Activated T-helper 1 cell treated with anti-CD3 and anti-CD28 coated beads, Interleukin-12 subunit alpha, Interleukin-12 subunit beta, Interleukin-2, Interleukin-4 antibody, amounts not matched to agents 30 ng/mL and 10 ng/mL and 1 ng/mL, durations not matched to agents 14 hours and 24 hours and 36 hours (primary cell): Measurements from ENCODE around the gene FLNA. TPM values are rescaled to one million over a fixed set of nuclear protein-coding genes. Genes with fewer than 3 reads are reported as not detected.

ENCODE experiments used
- DNase-seq: peaks from one replicate; pipeline ENCODE4 v3.0.0; 2021; ENCODE audit warnings: low spot score
- H3K27ac Mint-ChIP-seq: one replicate; pipeline ENCODE4 v1.8.0; 2021; ENCODE audit warnings: mild to moderate bottlenecking, mixed read lengths
- H3K27me3 Mint-ChIP-seq: one replicate; pipeline ENCODE4 v1.8.0; 2022; ENCODE audit warnings: mild to moderate bottlenecking, moderate library complexity, mixed read lengths; ENCODE audit not compliant: insufficient read depth
- H3K36me3 Mint-ChIP-seq: one replicate; pipeline ENCODE4 v1.8.0; 2021; ENCODE audit warnings: low read depth, mixed read lengths
- H3K4me1 Mint-ChIP-seq: one replicate; pipeline ENCODE4 v1.8.0; 2021; ENCODE audit warnings: low read depth, mixed read lengths
- H3K4me3 Mint-ChIP-seq: one replicate; pipeline ENCODE4 v1.8.0; 2021; ENCODE audit warnings: mild to moderate bottlenecking, moderate library complexity, mixed read lengths
- H3K9me3 Mint-ChIP-seq: one replicate; pipeline ENCODE4 v1.8.0; 2021; ENCODE audit warnings: mixed read lengths
- intact Hi-C: fragments of 100-400 bp; cut with micrococcal nuclease; formaldehyde crosslinking; loops from one replicate; pipeline ENCODE4 v1.15.1; 2024
- total RNA-seq: library from RNA; stranded (reverse); gene quantifications from 2 replicates; pipeline ENCODE4 v1.2.3, GENCODE V29; 2022

The FLNA gene
- total RNA-seq, 1 donor from 2014 or later, result 873 TPM

DNA sequence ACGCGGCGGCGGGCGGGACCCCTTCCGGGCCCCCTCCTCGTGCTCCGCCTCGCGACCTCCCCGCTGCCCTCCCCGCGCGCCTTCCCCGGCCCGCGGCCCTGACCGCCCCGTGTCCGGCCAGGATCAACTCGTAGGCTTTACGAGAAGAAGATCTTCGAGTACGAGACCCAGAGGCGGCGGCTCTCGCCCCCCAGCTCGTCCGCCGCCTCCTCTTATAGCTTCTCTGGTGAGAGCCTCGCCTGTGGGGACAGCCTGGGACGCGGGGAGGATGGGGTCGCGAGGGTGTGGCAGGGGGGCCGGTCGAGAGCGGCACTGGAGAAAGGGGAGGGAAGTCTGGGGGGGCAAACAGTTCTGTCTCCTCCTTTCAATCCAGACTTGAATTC is 5.1 kb upstream of the FLNA start:
- intact Hi-C loops, result loop anchor here (1.0 kb wide), 1 partner anchor 407 kb away; the partner anchor contains the start of gene TMEM187
- Mint-ChIP-seq H3K27me3 (no peaks in the 10 kb centered on the region), H3K9me3 (no peaks in the 10 kb centered on the region), H3K4me3 (peak overlapping the region; percentile 89), H3K36me3 (peaks cover 10% of the 10 kb centered on the region), H3K27ac (peak overlapping the region; percentile 78), H3K4me1 (peaks cover 4% of the 10 kb centered on the region)
- no peak for DNase-seq

DNA sequence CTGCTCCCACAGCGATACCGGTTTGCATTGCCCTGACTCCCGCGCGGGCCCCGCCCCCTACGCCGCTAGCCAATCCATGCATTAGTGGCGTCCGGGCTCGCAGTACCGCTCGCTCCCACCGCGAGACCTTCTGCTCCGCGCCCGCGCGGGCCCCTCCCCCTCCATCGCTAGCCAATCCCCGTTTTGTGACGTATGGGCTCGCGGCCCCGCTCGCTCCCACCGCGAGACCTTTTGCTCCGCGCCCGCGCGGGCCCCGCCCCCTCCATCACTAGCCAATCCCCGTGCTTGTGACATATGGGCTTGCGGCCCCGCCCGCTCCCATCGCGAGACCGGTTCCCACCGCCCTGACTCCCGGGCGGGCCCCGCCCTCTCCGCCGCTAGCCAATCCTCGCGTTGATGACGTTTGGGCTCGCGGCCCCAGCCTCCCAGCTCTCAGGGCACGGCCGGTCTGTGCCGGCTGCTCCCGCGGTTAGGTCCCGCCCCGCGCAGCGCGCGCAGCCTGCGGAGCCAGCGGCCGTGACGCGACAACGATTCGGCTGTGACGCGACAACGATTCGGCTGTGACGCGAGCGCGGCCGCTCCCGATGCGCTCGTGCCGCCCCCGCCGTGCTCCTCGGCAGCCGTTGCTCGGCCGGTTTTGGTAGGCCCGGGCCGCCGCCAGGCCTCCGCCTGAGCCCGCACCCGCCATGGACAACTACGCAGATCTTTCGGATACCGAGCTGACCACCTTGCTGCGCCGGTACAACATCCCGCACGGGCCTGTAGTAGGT is 4.5 kb upstream of the FLNA start, which contains the start of gene EMD:
Gene EMD (plus strand): TSS at position 497 of the 770 bp plus-strand sequence. CDS start 190 bp downstream, at position 687.
- H3K4me1 Mint-ChIP-seq, result peaks cover 4% of the 10 kb centered on the region
- peaks cover 10% of the 10 kb centered on the region for H3K36me3 Mint-ChIP-seq
- H3K9me3 Mint-ChIP-seq, result no peaks in the 10 kb centered on the region
- H3K27ac Mint-ChIP-seq, result peak within 1 kb of the TSS; percentile 81
- intact Hi-C loops, result loop anchor here (1.0 kb wide), 3 partner anchors 10 to 407 kb away; partner anchors contain the start of genes FAM3A and TMEM187
- peak within 1 kb of the TSS; percentile 89 for H3K4me3 Mint-ChIP-seq
- peak; percentile 94 for DNase-seq
- no peaks in the 10 kb centered on the region for H3K27me3 Mint-ChIP-seq

DNA sequence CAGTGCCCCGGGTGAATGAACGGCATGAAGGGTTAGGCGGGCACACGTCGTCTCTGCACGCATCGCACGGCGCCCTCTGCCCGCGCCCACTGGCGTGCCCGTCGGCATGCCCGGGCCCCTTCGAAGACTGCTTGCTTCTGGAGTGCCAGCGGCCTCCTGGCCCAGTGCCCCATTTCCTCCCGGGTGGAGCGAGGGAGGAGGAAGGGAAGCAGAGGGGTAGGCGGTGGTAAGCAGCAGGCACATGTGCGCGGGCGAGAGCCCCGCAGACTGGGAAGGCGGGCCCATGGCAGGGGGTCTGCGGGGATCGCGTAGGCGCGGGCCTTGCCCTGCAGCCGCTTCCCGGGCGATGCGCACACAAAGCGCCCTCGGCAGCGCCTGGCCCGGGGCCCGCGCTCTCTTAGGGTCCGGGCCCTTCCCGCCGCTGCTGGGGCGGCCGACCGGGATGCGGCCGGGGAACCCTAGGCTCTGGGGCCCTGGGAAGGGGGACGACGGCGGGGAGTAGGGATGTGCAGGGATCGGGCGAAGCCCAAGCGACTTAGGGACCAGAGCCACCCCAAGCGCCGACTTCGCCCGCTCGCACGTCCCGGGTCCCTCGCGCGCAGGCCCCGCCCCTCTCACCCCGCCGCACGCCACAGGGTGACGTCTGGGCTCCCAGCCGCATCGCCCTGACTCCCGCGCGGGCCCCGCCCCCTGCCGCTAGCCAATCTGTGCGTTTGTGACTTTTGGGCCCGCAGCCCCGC is 3.8 kb upstream of the FLNA start:
- H3K9me3 Mint-ChIP-seq, result no peaks in the 10 kb centered on the region
- intact Hi-C loops, result loop anchor here (1.0 kb wide), 2 partner anchors 9 to 138 kb away; partner anchors contain the start of gene FAM3A

DNA sequence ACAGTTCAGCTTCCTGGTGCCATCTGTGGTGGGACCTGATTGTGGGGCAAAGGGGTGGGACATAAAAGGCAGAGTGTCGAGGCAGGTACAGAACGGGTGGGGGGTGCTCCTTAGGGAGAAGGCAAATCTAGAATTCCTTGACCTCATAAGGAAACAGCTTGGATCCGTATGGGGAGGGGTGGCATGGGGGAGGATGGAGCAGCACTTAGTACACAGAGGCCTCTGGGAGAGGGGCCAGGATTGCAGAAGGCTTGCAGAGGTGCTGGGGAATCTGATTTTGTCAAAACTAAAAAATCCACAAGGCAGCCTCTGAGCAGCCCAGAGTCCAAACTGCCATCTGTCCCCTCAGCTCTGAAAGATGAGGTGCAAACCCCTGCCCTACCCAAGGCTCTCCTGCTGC is 2.3 kb upstream of the FLNA start:
- Mint-ChIP-seq H3K36me3 (peaks cover 10% of the 10 kb centered on the region), H3K9me3 (no peaks in the 10 kb centered on the region), H3K27me3 (no peaks in the 10 kb centered on the region), H3K4me1 (peaks cover 9% of the 10 kb centered on the region), H3K27ac (peak overlapping the region; percentile 70), H3K4me3 (peak overlapping the region; percentile 45)
- DNase-seq, result no peak
- intact Hi-C loops, result no loop called here

More for the DNA sequence above, 3.8 kb upstream of the FLNA start:
- peaks cover 8% of the 10 kb centered on the region for H3K4me1 Mint-ChIP-seq
- peak overlapping the region; percentile 81 for H3K27ac Mint-ChIP-seq
- no peak for DNase-seq
- no peaks in the 10 kb centered on the region for H3K27me3 Mint-ChIP-seq
- peak overlapping the region; percentile 79 for H3K4me3 Mint-ChIP-seq
- H3K36me3 Mint-ChIP-seq, result peaks cover 10% of the 10 kb centered on the region

DNA sequence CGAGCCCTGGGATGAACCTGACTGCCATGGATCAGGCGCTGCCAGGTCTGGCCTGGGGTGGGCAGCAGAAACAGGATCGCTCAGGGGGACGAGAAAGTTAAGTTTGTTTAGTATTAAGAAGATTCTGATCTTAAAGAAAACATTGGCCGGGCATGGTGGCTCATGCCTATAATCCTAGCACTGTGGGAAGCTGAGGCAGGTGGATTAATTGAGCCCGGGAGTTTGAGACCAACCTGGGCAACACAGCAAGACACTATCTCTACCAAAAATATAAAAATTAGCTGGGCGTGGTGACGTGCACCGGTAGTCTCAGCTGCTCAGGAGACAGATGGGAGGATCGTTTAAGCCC is 696 bp upstream of the FLNA start:
- Mint-ChIP-seq H3K9me3 (no peaks in the 10 kb centered on the region), H3K36me3 (peaks cover 4% of the 10 kb centered on the region), H3K4me3 (peak overlapping the region; percentile 39), H3K27me3 (no peaks in the 10 kb centered on the region), H3K4me1 (peaks cover 9% of the 10 kb centered on the region), H3K27ac (no peak overlapping the region)
- intact Hi-C loops, result no loop called here
- no peak for DNase-seq

DNA sequence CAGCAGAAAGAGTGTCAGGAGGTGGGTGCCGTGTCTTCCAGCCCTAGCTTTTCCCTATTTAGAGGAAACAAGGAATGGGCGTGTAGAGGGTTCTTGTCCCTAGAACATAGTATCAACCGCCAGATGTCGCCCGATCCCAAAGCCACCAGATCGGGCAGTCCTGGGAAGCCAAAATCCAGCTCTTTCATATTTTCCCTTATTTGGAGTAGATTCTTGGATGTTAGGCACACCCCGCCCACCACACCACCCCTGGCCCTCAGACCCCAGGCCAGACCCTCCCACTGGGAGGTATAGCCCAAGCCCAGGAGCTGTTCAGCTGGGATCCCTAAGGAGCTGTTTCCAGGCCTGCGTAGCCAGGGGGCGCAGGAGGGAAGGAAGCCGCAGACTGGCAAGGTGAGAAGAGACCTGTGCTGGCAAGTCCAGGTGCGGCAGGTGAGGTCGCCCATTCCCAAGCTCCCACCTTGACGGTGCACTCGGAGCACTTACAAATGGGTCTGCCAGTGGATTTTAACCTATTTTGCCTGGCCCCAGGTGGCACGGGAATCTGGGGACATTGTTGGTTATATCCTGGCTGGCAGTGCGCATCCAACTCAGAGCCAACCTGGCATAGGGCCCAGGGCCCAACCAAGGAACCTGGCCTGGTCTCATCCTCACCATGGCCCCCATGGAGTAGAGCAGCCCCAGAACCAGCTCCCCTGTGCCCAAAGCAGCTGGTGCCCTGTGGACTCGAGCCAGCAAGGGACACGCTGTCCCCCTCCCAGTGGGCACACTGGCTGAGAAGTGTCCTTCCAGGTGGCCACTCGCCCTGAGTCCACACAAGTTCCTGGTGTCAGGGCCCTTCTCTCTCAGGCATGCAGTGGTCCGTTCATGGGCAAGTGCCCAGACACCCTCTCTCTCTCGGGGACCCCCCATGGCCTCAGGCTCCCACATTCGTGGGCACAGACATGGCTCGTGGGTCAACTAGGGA is 811 bp downstream of the FLNA start:
- no peak for DNase-seq
- intact Hi-C loops, result loop anchor here (1.0 kb wide), 1 partner anchor 161 kb away; no protein-coding TSS in a partner anchor
- Mint-ChIP-seq H3K4me3 (peak overlapping the region; percentile 82), H3K9me3 (no peaks in the 10 kb centered on the region), H3K27ac (peak overlapping the region; percentile 31), H3K36me3 (peaks cover 6% of the 10 kb centered on the region), H3K27me3 (no peaks in the 10 kb centered on the region), H3K4me1 (peaks cover 9% of the 10 kb centered on the region)

DNA sequence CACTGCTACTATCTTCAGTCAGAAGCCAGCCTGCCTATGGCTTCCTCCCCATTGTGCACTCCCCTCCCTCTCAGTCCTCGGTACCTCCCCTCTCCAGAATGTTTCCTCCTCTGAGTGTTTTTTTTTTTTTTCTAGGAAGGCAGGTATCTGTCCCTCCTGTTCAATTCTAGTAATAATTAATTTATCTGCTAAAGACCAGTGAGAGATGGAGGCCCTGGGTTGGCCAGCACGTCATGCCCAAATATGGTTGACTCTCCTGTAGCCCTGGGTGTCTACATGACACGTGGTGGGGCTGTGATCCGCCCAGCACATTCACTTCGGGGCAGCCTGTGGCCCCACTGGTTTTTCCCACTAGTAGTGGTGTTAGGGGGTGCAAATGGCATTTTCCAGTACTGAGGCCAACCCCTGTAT is 1.8 kb downstream of the FLNA start:
- Mint-ChIP-seq H3K27me3 (no peaks in the 10 kb centered on the region), H3K27ac (peak overlapping the region; percentile 68), H3K4me3 (peak overlapping the region; percentile 82), H3K36me3 (peaks cover 9% of the 10 kb centered on the region), H3K9me3 (no peaks in the 10 kb centered on the region), H3K4me1 (peaks cover 15% of the 10 kb centered on the region)
- DNase-seq, result no peak
- intact Hi-C loops, result loop anchor here (1.0 kb wide), 1 partner anchor 162 kb away; no protein-coding TSS in a partner anchor

DNA sequence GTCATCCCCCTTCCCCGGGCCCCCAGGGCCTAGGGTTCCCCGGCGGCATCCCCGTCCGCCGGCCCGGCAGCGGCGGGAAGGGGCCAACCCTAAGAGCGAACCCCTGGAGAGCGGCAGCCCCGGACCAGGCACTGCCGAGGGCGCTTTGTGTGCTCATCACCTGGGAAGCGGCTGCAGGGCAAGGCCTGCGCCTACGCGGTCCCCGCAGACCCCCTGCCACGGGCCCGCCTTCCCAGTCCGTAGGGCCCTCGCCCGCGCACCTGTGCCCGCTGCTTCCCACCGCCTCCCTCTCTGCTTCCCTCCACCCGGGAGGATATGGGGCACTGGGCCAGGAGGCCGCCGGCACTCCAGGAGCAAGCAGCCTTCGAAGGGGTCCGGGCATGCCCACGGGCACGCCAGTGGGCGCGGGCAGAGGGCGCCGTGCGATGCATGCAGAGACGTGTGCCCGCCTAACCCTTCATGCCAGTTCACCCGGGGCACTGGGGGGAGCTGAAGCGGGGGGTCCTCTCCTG is 2.6 kb downstream of the FLNA start:
- intact Hi-C loops, result loop anchor here (1.0 to 2.0 kb wide), 3 partner anchors 107 to 443 kb away; partner anchors contain the start of genes LAGE3 and SLC10A3
- Mint-ChIP-seq H3K27me3 (no peaks in the 10 kb centered on the region), H3K4me1 (peaks cover 11% of the 10 kb centered on the region), H3K4me3 (peak overlapping the region; percentile 82), H3K36me3 (peaks cover 9% of the 10 kb centered on the region), H3K27ac (no peak overlapping the region), H3K9me3 (no peaks in the 10 kb centered on the region)
- DNase-seq, result no peak

DNA sequence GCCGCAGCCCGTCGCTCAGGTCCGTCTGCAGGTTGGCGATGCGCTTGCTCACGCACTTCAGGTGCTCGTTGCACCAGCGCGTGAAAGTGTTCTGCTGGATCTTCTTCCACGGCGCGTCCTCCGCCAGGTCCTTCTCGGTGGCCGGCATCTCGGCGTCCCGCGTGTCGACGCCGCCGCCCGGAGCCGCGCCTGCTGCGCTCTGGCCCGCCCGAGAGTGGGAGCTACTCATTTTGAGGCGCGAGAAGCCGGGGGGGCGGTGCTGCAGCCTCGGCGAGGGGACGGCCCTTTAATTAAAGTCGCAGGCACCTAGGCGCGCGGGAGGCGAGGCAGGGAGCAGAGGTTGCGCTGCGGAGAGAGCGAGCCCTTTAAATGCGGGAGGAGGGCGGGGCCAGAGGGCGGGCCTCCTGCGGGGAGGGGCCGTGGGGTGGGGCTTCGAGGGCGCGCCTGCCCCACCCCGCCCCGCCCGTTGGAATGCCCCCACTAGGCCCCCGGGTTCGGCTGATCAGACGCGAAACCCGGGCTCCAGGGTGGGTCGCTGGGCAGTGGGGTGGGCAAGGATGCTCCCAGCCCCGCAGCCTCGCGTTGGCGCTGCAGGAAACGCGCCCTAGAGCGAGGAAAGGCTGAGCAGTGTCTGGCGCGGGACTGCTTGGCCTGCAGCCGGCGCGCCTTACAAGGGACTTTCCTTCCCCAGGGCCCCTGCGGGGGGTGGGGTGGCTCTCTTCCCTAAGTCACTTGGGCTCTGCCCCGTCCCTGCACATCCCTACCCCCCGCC is 3.2 kb downstream of the FLNA start:
- H3K27me3 Mint-ChIP-seq, result no peaks in the 10 kb centered on the region
- H3K27ac Mint-ChIP-seq, result peak overlapping the region; percentile 63
- peak; percentile 88 for DNase-seq
- H3K36me3 Mint-ChIP-seq, result peaks cover 9% of the 10 kb centered on the region
- peak overlapping the region; percentile 84 for H3K4me3 Mint-ChIP-seq
- intact Hi-C loops, result loop anchor here (1.0 to 2.0 kb wide), 3 partner anchors 108 to 442 kb away; partner anchors contain the start of genes LAGE3 and SLC10A3
- H3K4me1 Mint-ChIP-seq, result peaks cover 11% of the 10 kb centered on the region
- no peaks in the 10 kb centered on the region for H3K9me3 Mint-ChIP-seq

DNA sequence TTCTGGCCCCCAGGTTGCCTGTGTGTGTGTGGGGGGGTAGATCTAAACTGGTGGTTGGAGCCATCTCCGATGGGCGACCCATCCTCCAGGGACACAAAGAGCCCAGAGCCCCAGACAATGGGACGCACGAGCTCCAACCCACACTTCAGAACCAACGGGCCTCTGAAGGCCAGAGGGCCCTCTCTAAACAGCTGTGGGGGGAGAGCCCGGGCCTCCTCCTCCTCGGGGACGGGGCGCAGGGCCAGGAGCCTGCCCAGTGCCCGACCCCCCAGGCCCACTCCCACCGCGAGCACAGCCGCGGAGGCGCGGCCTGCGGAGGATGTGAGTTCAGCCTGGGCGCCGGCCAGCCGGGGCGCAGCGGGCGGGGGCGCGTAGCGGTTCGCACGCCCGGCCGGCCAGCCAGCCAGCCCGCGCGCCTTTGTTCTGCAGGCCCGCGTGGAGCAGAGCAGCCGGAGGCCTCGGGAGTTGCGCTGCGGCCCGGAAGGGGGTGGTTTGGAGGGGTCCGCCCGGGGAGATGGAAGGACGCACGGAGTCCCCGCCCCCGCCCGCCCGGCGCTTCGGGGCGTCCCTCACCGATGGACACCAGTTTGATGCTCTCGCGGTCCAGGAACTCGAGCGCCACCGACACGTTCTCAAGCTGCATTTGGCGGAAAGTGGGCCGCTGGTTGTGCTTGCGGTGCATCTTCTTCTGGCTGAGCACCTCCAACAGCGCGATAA is 4.0 kb downstream of the FLNA start:
- Mint-ChIP-seq H3K36me3 (peaks cover 9% of the 10 kb centered on the region), H3K27ac (peak overlapping the region; percentile 83), H3K4me1 (peaks cover 11% of the 10 kb centered on the region), H3K9me3 (no peaks in the 10 kb centered on the region), H3K27me3 (no peaks in the 10 kb centered on the region), H3K4me3 (peak overlapping the region; percentile 95)
- intact Hi-C loops, result loop anchor here (1.0 to 2.0 kb wide), 3 partner anchors 109 to 442 kb away; partner anchors contain the start of genes LAGE3 and SLC10A3
- DNase-seq, result no peak
